Nephron (organoid): ENCODE results near the gene EMSY.
A peak's percentile ranks its signal among the peaks of the same experiment; 100 is the strongest.

ENCODE experiments used
- H3K27ac Mint-ChIP-seq, 3 experiments: 2 replicates each; pipeline ENCODE4 v1.8.0; 2020; ENCODE audit warnings: mixed read lengths in 3 of 3, mild to moderate bottlenecking in 2 of 3, moderate library complexity in 1 of 3
- H3K27me3 Mint-ChIP-seq: 2 replicates; pipeline ENCODE4 v1.8.0; 2021; ENCODE audit warnings: low read depth, mild to moderate bottlenecking, moderate library complexity, mixed read lengths
- H3K36me3 Mint-ChIP-seq: 2 replicates; pipeline ENCODE4 v1.8.0; 2020; ENCODE audit warnings: low read depth, mixed read lengths
- H3K4me1 Mint-ChIP-seq: 2 replicates; pipeline ENCODE4 v1.8.0; 2020; ENCODE audit warnings: mixed read lengths
- H3K4me3 Mint-ChIP-seq, 3 experiments: 2 replicates each; pipeline ENCODE4 v1.8.0; 2020; ENCODE audit warnings: mild to moderate bottlenecking in 3 of 3, mixed read lengths in 3 of 3, moderate library complexity in 2 of 3
- H3K9me3 Mint-ChIP-seq: 2 replicates; pipeline ENCODE4 v1.8.0; 2020; ENCODE audit warnings: mixed read lengths
- TF ChIP-seq, protein P1 (sequence below), 3 experiments: fragments of 200-600 bp; sonication (generic); IDR thresholded peaks; one replicate each; pipeline ENCODE4 v1.5.0; 2021; ENCODE audit warnings: antibody characterized with exemption in 3 of 3; ENCODE audit not compliant: unreplicated experiment in 3 of 3

Gene EMSY

DNA sequence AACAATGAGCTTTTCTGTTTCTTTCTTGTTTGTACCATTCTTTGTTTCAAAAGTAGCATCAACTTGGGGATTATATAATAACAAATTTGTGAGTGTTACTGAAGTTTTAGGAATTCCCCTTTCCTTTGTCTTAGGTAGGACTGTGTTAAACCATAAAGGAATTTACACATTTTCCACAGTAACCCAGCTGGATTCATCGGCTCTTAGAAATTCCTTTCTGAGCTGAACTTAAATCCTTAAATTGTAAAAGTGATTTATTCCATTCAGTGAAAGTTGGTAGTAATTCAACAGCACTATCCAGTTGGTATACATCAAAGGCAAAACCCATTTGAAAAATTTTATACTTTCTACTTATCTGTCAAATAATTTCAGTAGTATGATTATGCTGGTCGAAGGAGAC, 11.8 kb downstream of the EMSY start:
- TF ChIP-seq, protein P1, sequence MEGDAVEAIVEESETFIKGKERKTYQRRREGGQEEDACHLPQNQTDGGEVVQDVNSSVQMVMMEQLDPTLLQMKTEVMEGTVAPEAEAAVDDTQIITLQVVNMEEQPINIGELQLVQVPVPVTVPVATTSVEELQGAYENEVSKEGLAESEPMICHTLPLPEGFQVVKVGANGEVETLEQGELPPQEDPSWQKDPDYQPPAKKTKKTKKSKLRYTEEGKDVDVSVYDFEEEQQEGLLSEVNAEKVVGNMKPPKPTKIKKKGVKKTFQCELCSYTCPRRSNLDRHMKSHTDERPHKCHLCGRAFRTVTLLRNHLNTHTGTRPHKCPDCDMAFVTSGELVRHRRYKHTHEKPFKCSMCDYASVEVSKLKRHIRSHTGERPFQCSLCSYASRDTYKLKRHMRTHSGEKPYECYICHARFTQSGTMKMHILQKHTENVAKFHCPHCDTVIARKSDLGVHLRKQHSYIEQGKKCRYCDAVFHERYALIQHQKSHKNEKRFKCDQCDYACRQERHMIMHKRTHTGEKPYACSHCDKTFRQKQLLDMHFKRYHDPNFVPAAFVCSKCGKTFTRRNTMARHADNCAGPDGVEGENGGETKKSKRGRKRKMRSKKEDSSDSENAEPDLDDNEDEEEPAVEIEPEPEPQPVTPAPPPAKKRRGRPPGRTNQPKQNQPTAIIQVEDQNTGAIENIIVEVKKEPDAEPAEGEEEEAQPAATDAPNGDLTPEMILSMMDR (IDR thresholded peaks at IDR 0.05; ENCODE audit: unreplicated experiment in 3 of 3): no peak

GRCh38 chr11:76459299-76459698, 14.5 kb downstream of the EMSY start:
- H3K9me3 Mint-ChIP-seq: no peaks in the 10 kb centered on the region
- peak overlapping the region in 2 of 3 experiments; percentile 28 to 44 for H3K27ac Mint-ChIP-seq
- TF ChIP-seq, protein P1 (IDR thresholded peaks at IDR 0.05; ENCODE audit: unreplicated experiment in 3 of 3): peak; percentile 36 to 37 (median 37)

More for the DNA sequence above, 11.8 kb downstream of the EMSY start:
- H3K27me3 Mint-ChIP-seq: no peaks in the 10 kb centered on the region
- no peak overlapping the region for H3K4me3 Mint-ChIP-seq
- H3K27ac Mint-ChIP-seq: peak overlapping the region; percentile 93 to 96 (median 94)
- H3K36me3 Mint-ChIP-seq: peaks cover 34% of the 10 kb centered on the region
- no peaks in the 10 kb centered on the region for H3K9me3 Mint-ChIP-seq
- peaks cover 23% of the 10 kb centered on the region for H3K4me1 Mint-ChIP-seq

GRCh38 chr11:76459846-76460245, 15.0 kb downstream of the EMSY start:
- H3K36me3 Mint-ChIP-seq: peaks cover 44% of the 10 kb centered on the region
- H3K4me1 Mint-ChIP-seq: peaks cover 12% of the 10 kb centered on the region
- H3K27me3 Mint-ChIP-seq: no peaks in the 10 kb centered on the region
- no peaks in the 10 kb centered on the region for H3K9me3 Mint-ChIP-seq
- TF ChIP-seq, protein P1 (IDR thresholded peaks at IDR 0.05; ENCODE audit: unreplicated experiment in 3 of 3): no peak
- peak overlapping the region in 2 of 3 experiments; percentile 6 to 8 for H3K27ac Mint-ChIP-seq
- H3K4me3 Mint-ChIP-seq: no peak overlapping the region

More at GRCh38 chr11:76459299-76459698, 14.5 kb downstream of the EMSY start:
- peaks cover 39% of the 10 kb centered on the region for H3K36me3 Mint-ChIP-seq
- peaks cover 13% of the 10 kb centered on the region for H3K4me1 Mint-ChIP-seq
- no peak overlapping the region for H3K4me3 Mint-ChIP-seq
- H3K27me3 Mint-ChIP-seq: no peaks in the 10 kb centered on the region

DNA sequence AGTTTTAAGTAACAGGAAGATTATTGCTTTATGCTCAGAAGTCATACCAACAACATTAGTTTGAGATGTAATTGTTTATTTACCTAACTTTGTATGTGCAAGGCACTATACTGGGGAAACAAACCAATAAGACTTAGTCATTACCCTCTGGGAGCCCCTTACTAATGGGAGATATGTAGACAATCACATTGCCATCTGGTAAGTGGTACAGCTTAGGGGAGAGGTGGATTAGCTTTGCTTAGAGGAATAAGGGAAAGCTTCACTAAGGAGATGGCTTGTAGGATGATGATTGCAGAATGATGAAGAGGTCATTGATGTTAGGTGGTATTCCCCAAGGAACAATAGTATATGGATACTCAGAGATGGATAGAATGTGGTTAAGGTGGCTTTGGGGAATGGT, 17.5 kb downstream of the EMSY start:
- Mint-ChIP-seq H3K4me3 (no peak overlapping the region), H3K27me3 (no peaks in the 10 kb centered on the region), H3K4me1 (no peaks in the 10 kb centered on the region), H3K27ac (no peak overlapping the region), H3K36me3 (peaks cover 66% of the 10 kb centered on the region), H3K9me3 (no peaks in the 10 kb centered on the region)
- TF ChIP-seq, protein P1 (IDR thresholded peaks at IDR 0.05; ENCODE audit: unreplicated experiment in 3 of 3): no peak

- TF ChIP-seq, protein P1 (IDR thresholded peaks at IDR 0.05; ENCODE audit: unreplicated experiment in 3 of 3): no peak
- peaks cover 54% of the 10 kb centered on the region for H3K36me3 Mint-ChIP-seq
Observed at GRCh38 chr11:76465701-76466100, 20.9 kb downstream of the EMSY start.

DNA sequence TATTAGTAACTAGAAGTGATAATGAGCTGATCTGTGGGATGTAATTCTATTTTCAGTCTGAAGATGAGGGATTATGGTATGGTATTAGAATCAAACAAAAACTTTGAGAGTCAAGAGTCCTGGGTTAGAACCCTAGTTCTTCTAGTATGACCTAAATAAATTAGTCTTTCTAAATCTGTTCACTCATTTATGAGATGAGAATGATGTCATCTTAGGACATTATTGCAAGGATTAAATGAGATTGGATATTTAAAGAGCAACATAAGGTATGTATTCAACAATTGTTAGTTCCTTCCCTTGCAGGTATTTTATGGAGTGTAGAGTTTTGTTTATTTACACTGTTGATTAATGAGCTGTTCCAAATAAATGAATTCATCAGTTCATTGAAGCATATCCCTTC, 21.8 kb downstream of the EMSY start:
- Mint-ChIP-seq H3K36me3 (peaks cover 55% of the 10 kb centered on the region), H3K9me3 (no peaks in the 10 kb centered on the region), H3K27ac (no peak overlapping the region), H3K4me3 (no peak overlapping the region), H3K4me1 (no peaks in the 10 kb centered on the region), H3K27me3 (no peaks in the 10 kb centered on the region)
- TF ChIP-seq, protein P1 (IDR thresholded peaks at IDR 0.05; ENCODE audit: unreplicated experiment in 3 of 3): no peak

More at GRCh38 chr11:76465701-76466100, 20.9 kb downstream of the EMSY start:
- H3K4me3 Mint-ChIP-seq: no peak overlapping the region
- H3K27ac Mint-ChIP-seq: no peak overlapping the region
- no peaks in the 10 kb centered on the region for H3K9me3 Mint-ChIP-seq
- H3K27me3 Mint-ChIP-seq: no peaks in the 10 kb centered on the region
- no peaks in the 10 kb centered on the region for H3K4me1 Mint-ChIP-seq
